T-helper 1 cell treated with Interleukin-12 subunit alpha and Interleukin-12 subunit beta and Interleukin-4 antibody, amounts not matched to agents 30 μg/mL and 1 μg/mL, for 36 hours (primary cell): Measurements from ENCODE around the gene RHOB.
"Not testable (repeated sequence)": the region's sequence is repeated elsewhere in the genome, so short reads cannot be mapped to it uniquely, and the experiment has no call there.

Source experiments
- H3K27ac Mint-ChIP-seq: one replicate; pipeline ENCODE4 v1.8.0; 2021; ENCODE audit warnings: mild to moderate bottlenecking, mixed read lengths
- H3K27me3 Mint-ChIP-seq: one replicate; pipeline ENCODE4 v1.8.0; 2021; ENCODE audit warnings: low read depth, mixed read lengths
- H3K36me3 Mint-ChIP-seq: one replicate; pipeline ENCODE4 v1.8.0; 2021; ENCODE audit warnings: low read depth, mixed read lengths
- H3K4me1 Mint-ChIP-seq: one replicate; pipeline ENCODE4 v1.8.0; 2021; ENCODE audit warnings: low read depth, mixed read lengths
- H3K4me3 Mint-ChIP-seq: one replicate; pipeline ENCODE4 v1.8.0; 2021; ENCODE audit warnings: mild to moderate bottlenecking, moderate library complexity, mixed read lengths
- H3K9me3 Mint-ChIP-seq: one replicate; pipeline ENCODE4 v1.8.0; 2021; ENCODE audit warnings: mixed read lengths

The RHOB gene

GRCh38 chr2:20417230-20417821 is 29.5 kb upstream of the RHOB start:
- not testable (repeated sequence) for H3K9me3 Mint-ChIP-seq, H3K4me3 Mint-ChIP-seq, H3K36me3 Mint-ChIP-seq, H3K4me1 Mint-ChIP-seq, H3K27ac Mint-ChIP-seq
- peaks cover 39% of the 10 kb centered on the region for H3K27me3 Mint-ChIP-seq

GRCh38 chr2:20418519-20418918 is 28.4 kb upstream of the RHOB start:
- no peaks in the 10 kb centered on the region for H3K9me3 Mint-ChIP-seq
- no peak overlapping the region for H3K4me3 Mint-ChIP-seq
- H3K4me1 Mint-ChIP-seq = peaks cover 8% of the 10 kb centered on the region
- no peak overlapping the region for H3K27ac Mint-ChIP-seq
- peaks cover 29% of the 10 kb centered on the region for H3K27me3 Mint-ChIP-seq
- no peaks in the 10 kb centered on the region for H3K36me3 Mint-ChIP-seq

GRCh38 chr2:20419007-20419576 is 27.8 kb upstream of the RHOB start:
- Mint-ChIP-seq H3K36me3 (no peaks in the 10 kb centered on the region), H3K27me3 (peaks cover 24% of the 10 kb centered on the region), H3K9me3 (no peaks in the 10 kb centered on the region), H3K27ac (no peak overlapping the region), H3K4me1 (peaks cover 13% of the 10 kb centered on the region), H3K4me3 (no peak overlapping the region)

GRCh38 chr2:20419752-20420151 is 27.1 kb upstream of the RHOB start:
- H3K27ac Mint-ChIP-seq = no peak overlapping the region
- no peaks in the 10 kb centered on the region for H3K9me3 Mint-ChIP-seq

GRCh38 chr2:20421336-20421987 is 25.4 kb upstream of the RHOB start:
- Mint-ChIP-seq H3K27ac (no peak overlapping the region), H3K36me3 (no peaks in the 10 kb centered on the region), H3K4me1 (peaks cover 25% of the 10 kb centered on the region), H3K27me3 (peaks cover 17% of the 10 kb centered on the region), H3K9me3 (no peaks in the 10 kb centered on the region), H3K4me3 (no peak overlapping the region)

More at GRCh38 chr2:20419752-20420151, 27.1 kb upstream of the RHOB start:
- Mint-ChIP-seq H3K36me3 (no peaks in the 10 kb centered on the region), H3K4me3 (no peak overlapping the region), H3K27me3 (peaks cover 20% of the 10 kb centered on the region), H3K4me1 (peaks cover 17% of the 10 kb centered on the region)

- peaks cover 14% of the 10 kb centered on the region for H3K27me3 Mint-ChIP-seq
- no peak overlapping the region for H3K27ac Mint-ChIP-seq
- H3K4me3 Mint-ChIP-seq = no peak overlapping the region
- peaks cover 23% of the 10 kb centered on the region for H3K4me1 Mint-ChIP-seq
- H3K9me3 Mint-ChIP-seq = no peaks in the 10 kb centered on the region
- H3K36me3 Mint-ChIP-seq = no peaks in the 10 kb centered on the region
Observed at GRCh38 chr2:20421988-20422370, 24.9 kb upstream of the RHOB start.

GRCh38 chr2:20422402-20423271 is 24.2 kb upstream of the RHOB start:
- Mint-ChIP-seq H3K4me1 (peaks cover 23% of the 10 kb centered on the region), H3K4me3 (no peak overlapping the region), H3K9me3 (no peaks in the 10 kb centered on the region), H3K36me3 (no peaks in the 10 kb centered on the region), H3K27ac (no peak overlapping the region), H3K27me3 (peaks cover 12% of the 10 kb centered on the region)

GRCh38 chr2:20423359-20423758 is 23.5 kb upstream of the RHOB start:
- Mint-ChIP-seq H3K9me3 (no peaks in the 10 kb centered on the region), H3K4me1 (peaks cover 23% of the 10 kb centered on the region), H3K27me3 (peaks cover 9% of the 10 kb centered on the region), H3K27ac (peak overlapping the region; percentile 21), H3K4me3 (no peak overlapping the region), H3K36me3 (no peaks in the 10 kb centered on the region)

GRCh38 chr2:20423847-20424246 is 23.0 kb upstream of the RHOB start:
- no peaks in the 10 kb centered on the region for H3K9me3 Mint-ChIP-seq
- H3K4me3 Mint-ChIP-seq = peak overlapping the region; percentile 35
- H3K27ac Mint-ChIP-seq = peak overlapping the region; percentile 39
- H3K4me1 Mint-ChIP-seq = peaks cover 23% of the 10 kb centered on the region
- peaks cover 7% of the 10 kb centered on the region for H3K27me3 Mint-ChIP-seq
- no peaks in the 10 kb centered on the region for H3K36me3 Mint-ChIP-seq

- H3K4me1 Mint-ChIP-seq = peaks cover 24% of the 10 kb centered on the region
- peak overlapping the region; percentile 66 for H3K27ac Mint-ChIP-seq
- peak overlapping the region; percentile 6 for H3K4me3 Mint-ChIP-seq
- peaks cover 5% of the 10 kb centered on the region for H3K27me3 Mint-ChIP-seq
- no peaks in the 10 kb centered on the region for H3K9me3 Mint-ChIP-seq
- H3K36me3 Mint-ChIP-seq = no peaks in the 10 kb centered on the region
Observed at GRCh38 chr2:20424300-20425290, 22.3 kb upstream of the RHOB start.

GRCh38 chr2:20425371-20425881 is 21.4 kb upstream of the RHOB start:
- peaks cover 31% of the 10 kb centered on the region for H3K4me1 Mint-ChIP-seq
- no peaks in the 10 kb centered on the region for H3K27me3 Mint-ChIP-seq
- H3K27ac Mint-ChIP-seq = peak overlapping the region; percentile 66
- H3K9me3 Mint-ChIP-seq = no peaks in the 10 kb centered on the region
- H3K36me3 Mint-ChIP-seq = no peaks in the 10 kb centered on the region
- peak overlapping the region; percentile 6 for H3K4me3 Mint-ChIP-seq

GRCh38 chr2:20425884-20426283 is 21.0 kb upstream of the RHOB start:
- Mint-ChIP-seq H3K27me3 (no peaks in the 10 kb centered on the region), H3K9me3 (no peaks in the 10 kb centered on the region), H3K4me1 (peaks cover 35% of the 10 kb centered on the region), H3K27ac (no peak overlapping the region), H3K4me3 (no peak overlapping the region), H3K36me3 (no peaks in the 10 kb centered on the region)

- Mint-ChIP-seq H3K4me1 (peaks cover 38% of the 10 kb centered on the region), H3K27me3 (no peaks in the 10 kb centered on the region), H3K36me3 (no peaks in the 10 kb centered on the region), H3K9me3 (no peaks in the 10 kb centered on the region), H3K27ac (no peak overlapping the region), H3K4me3 (no peak overlapping the region)
Observed at GRCh38 chr2:20427931-20428526, 18.8 kb upstream of the RHOB start.
